ENCODE results near the gene MED17.
"Not testable (repeated sequence)": the region's sequence is repeated elsewhere in the genome, so short reads cannot be mapped to it uniquely, and the experiment has no call there.

MED17 gene

GRCh38 chr11:93740031-93740729, 43.9 kb upstream of the MED17 start:
- no peak for TF ChIP-seq CTCF (IDR thresholded peaks at IDR 0.05; ENCODE audit: insufficient read depth, low read depth, low read length, missing control alignments)
- peak overlapping the region; percentile 91 for H3K4me3 ChIP-seq (ENCODE audit: low read depth, low read length)
- peak; percentile 80 for DNase-seq (ENCODE audit: low read depth)

- DNase-seq (ENCODE audit: low read depth) = peak; percentile 85
- no peak for TF ChIP-seq CTCF (IDR thresholded peaks at IDR 0.05; ENCODE audit: insufficient read depth, low read depth, low read length, missing control alignments)
These were observed 43.4 kb upstream of the MED17 start for GRCh38 chr11:93740730-93741093.

DNA sequence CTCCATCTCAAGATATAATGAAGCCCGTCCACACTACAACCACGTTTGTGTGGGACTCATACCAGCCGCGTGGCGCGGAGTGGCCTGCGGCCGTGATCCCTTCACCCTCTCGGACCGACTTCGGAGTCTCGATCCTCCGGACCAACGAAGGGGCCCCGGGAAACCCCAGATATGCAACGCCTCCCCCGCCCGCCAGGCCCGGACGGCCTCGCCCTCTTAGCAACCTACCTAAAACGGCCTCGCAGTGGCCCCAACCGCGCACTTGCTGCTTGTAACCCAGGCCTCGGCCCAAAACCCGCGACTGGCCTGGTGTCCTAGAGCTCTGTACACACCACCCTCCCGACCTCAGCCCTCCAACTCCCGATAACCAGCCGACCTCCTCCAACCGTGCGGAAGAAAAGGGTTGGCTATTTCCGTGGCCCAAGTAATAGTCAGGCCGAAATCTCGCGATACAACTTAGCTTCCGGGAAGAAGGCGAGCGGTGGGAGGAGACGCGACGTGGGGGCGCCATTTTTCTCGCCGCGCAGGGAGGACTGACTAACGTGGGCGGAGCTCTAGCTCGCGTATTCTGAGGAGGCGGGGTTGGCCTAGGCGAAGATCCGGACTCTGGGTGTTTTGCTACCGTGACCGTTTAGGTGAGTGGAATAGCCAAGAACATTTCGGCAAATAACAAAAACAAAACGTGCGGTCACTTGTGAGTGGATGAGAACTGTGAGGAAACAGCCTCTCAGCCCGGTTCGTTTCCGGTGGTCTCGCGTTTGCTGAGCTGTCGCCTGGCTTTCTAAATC, 42.8 kb upstream of the MED17 start, which contains the start of the genes C11orf54 and TAF1D:
C11orf54 (plus strand) TSS at position 579 of the 788 bp plus-strand sequence. CDS start 5,722 bp downstream, outside the sequence.
TAF1D (minus strand) TSS at position 402 of the 788 bp plus-strand sequence. CDS start 2,191 bp downstream, outside the sequence.
- TF ChIP-seq CTCF (IDR thresholded peaks at IDR 0.05; ENCODE audit: insufficient read depth, low read depth, low read length, missing control alignments) = no peak
- peak; percentile 99 for DNase-seq (ENCODE audit: low read depth)
- peak within 1 kb of the TSS; percentile 91 for H3K4me3 ChIP-seq (ENCODE audit: low read depth, low read length)

More at GRCh38 chr11:93740730-93741093, 43.4 kb upstream of the MED17 start:
- peak overlapping the region; percentile 91 for H3K4me3 ChIP-seq (ENCODE audit: low read depth, low read length)

GRCh38 chr11:93741882-93742226, 42.2 kb upstream of the MED17 start:
- TF ChIP-seq CTCF (IDR thresholded peaks at IDR 0.05; ENCODE audit: insufficient read depth, low read depth, low read length, missing control alignments) = no peak
- no peak for DNase-seq (ENCODE audit: low read depth)
- peak overlapping the region; percentile 91 for H3K4me3 ChIP-seq (ENCODE audit: low read depth, low read length)

GRCh38 chr11:93743291-93743690, 40.8 kb upstream of the MED17 start:
- no peak overlapping the region for H3K4me3 ChIP-seq (ENCODE audit: low read depth, low read length)
- TF ChIP-seq CTCF (IDR thresholded peaks at IDR 0.05; ENCODE audit: insufficient read depth, low read depth, low read length, missing control alignments) = no peak
- no peak for DNase-seq (ENCODE audit: low read depth)

DNA sequence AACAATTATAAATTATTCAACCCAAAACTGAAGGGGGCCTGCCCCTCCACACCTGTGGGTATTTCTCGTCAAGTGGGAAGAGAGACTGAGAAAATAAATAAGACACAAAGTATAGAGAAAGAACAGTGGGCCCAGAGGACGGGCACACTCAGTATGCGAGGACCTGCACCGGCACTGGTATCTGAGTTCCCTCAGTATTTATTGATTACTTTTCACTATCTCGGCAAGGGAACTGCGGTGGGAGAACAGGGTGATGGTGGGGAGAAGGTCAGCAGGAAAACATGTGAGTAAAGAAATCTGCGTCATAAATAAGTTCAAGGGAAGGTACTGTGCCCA, 39.4 kb upstream of the MED17 start:
- no peak overlapping the region for H3K4me3 ChIP-seq (ENCODE audit: low read depth, low read length)
- DNase-seq (ENCODE audit: low read depth) = no peak

DNA sequence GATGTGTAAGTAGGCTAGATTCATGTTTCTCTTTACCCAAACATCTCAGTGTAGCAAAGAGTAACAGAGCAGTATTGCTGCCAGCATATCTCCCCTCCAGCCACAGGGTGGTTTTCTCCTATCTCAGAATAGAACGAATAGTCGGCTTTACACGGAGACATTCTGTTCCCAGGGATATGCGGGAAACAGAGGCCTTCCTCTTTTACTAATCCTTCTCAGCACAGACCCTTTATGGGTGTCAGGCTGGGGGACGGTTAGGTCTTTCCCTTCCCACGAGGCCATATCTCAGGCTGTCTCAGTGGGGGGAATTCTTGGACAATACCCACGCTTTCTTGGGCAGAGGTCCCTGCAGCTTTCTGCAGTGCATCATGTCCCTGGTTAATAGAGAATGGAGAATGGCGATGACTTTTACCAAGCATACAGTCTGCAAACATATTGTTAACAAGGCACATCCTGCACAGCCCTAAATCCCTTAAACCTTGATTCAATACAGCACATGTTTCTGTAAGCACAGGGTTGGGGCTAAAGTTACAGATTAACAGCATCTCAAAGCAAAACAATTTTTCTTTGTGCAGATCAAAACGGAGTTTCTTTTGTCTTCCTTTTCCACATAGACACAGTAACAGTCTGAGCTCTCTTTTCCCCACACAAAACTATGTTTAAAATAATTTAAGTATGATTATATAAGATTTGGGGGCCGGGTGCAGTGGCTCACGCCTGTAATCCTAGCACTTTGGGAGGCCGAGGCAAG, 38.9 kb upstream of the MED17 start:
- DNase-seq (ENCODE audit: low read depth); H3K4me3 ChIP-seq (ENCODE audit: low read depth, low read length): not testable (repeated sequence)

More for the DNA sequence above, 39.4 kb upstream of the MED17 start:
- TF ChIP-seq CTCF (IDR thresholded peaks at IDR 0.05; ENCODE audit: insufficient read depth, low read depth, low read length, missing control alignments) = no peak

All from GM12865 (cell line).